Amniotic epithelial cell (primary cell): ENCODE measurements around the gene SEMA5A.

ENCODE experiments used
- DNase-seq: peaks from one replicate; pipeline ENCODE4 v3.0.0-alpha.2; 2010; ENCODE audit warnings: low read depth

Gene SEMA5A

DNA sequence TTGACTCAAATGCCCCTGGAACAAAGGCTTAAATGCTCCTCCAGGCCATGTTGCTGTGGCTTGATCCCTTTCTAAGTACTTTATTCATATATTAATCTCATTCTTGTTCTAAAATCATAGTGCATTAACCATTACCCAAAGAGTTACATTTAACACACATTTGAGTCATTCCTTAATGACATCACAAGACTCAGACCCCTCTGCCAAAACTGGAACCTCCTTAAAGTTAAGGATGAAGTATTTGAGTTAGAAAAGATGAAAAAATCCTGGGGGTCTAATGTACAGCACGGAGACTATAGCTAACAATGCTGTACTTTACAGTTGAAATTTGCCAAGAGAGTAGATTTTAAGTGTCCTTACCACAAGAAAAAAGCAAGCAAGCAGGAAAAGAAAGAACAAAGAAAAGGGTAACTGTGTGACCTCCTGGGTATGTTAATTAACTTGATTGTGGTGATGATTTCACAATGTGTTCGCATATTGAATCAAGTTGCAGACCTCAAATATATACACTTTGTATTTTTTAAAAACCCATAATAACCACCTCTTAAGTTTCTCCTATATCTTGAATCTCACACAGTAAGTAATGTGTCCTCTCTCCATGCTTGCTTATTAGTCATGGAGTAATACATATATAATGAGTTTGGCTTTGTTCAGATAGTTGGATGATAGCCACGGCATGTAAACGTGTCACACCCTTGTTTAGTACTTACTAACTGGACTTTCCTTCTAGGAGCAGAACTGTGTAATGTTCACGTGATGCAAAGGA, 376.9 kb downstream of the SEMA5A start:
- DNase-seq, result no peak

- DNase-seq, result no peak
These were observed 379.4 kb downstream of the SEMA5A start for GRCh38 chr5:9166202-9167112.

DNA sequence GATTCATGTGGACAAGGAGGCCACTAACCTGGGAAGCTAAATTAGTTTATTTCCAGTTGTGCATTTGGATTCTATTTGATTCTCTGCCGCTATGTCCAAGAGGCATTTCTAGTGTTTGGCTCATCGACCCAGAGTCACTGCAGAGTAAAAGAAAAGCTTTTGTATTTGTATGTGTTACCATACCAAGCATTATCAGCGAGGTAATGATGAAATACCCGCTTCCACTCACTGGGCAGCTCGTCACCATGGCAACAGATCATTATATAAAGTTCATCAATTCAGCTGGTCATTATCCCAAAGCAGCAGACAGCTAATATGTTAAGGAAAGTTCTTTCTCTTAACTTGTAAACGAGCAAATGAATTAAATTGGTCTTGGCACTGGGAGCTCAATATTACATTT, 380.3 kb downstream of the SEMA5A start:
- no peak for DNase-seq

- no peak for DNase-seq
These were observed 385.1 kb downstream of the SEMA5A start for GRCh38 chr5:9160747-9161146.

GRCh38 chr5:9157811-9158210, 388.1 kb downstream of the SEMA5A start:
- DNase-seq, result no peak

- DNase-seq, result no peak
These were observed 388.9 kb downstream of the SEMA5A start for GRCh38 chr5:9157020-9157419.

DNA sequence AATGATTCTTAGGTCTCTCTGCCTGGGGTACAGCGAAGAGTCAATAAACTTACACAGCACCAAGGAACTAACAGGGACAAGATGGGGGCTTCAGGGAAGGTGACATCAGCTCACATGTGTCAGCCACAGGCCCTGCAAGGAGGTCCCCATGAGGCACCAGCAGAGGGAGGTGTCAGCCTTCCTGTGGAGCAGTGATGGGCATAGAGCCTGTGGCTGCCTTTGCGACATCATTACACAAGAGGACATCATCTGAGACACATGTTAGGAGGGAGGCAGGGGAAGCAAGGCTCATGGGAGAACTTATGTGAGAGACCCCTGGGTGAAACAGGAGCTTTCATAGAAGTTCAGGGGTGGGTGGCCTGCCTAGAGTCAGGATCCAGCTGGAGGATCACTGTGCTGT, 389.6 kb downstream of the SEMA5A start:
- peak; percentile 45 for DNase-seq

DNA sequence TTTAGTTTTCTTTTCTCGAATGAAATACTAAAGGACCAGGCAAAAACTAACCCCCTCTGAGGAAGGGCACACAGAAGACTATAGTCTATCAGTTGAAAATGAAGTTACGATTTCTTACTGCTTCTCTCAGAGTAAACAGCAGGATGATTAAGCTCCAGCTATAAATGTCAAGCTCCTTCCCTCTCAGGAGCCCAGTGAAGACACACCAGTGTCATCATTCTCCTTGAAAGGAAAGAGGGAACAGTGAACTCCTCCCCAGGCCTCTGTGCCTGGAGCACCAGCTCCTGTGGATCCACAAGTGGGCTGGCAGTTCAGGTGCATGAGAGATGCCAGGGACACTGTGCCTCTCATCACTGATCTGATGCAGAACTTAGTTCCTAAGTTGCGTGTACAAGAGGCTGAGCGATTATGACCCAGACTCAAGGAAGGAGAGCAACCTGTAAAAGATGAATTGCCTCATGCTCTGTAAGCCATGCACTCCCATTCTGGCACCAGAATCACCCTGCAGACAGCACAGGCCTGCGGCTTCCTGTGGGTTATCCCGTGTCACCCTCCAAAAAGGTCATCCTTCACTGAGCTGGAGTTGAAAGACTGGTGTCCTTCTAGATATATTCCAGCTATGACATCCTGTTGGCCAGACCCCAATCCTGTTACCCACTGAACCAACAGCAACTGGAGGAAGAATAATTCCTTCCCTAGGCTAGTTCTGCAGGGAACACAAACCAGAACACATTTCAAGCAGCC, 394.0 kb downstream of the SEMA5A start:
- no peak for DNase-seq

DNA sequence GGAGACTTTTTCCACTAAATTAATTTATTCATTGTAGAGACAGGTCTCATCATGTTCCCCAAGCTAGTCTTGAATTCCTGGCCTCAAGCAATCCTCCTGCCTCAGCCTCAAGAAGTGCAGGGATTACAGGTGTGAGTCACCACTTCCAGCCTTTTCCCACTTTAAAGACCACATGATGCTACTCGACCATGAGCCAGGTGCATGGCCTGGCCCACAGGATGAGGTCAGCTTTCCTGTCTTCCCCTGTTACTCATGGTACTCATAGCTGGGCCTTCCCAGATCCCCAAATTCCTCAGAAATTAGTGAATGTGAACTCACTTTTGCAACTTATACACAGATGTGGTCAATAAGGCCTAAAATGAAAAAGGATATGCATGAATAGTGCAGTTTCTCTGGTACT, 395.9 kb downstream of the SEMA5A start:
- peak; percentile 48 for DNase-seq

GRCh38 chr5:9148242-9148641, 397.6 kb downstream of the SEMA5A start:
- no peak for DNase-seq

- no peak for DNase-seq
These were observed 405.2 kb downstream of the SEMA5A start for GRCh38 chr5:9140711-9141110.

DNA sequence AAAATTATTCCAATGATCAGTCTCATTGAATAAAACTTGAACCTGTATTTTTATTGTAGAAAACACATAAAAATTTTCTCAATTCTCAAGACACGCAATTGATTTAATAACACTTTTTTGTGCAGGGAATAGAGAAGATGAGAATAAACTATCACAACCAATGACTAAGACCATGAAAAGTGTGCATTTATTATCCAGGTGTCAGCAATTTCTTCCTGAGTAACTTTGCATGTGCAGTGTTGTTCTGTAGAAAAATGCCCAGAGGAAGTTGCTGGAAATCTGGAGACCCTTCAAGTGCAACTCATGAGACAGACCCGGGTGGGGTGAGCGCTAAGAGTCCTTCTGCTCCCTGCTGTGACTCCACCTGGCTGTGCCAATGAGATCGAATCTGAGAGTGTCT, 405.7 kb downstream of the SEMA5A start:
- DNase-seq, result no peak

DNA sequence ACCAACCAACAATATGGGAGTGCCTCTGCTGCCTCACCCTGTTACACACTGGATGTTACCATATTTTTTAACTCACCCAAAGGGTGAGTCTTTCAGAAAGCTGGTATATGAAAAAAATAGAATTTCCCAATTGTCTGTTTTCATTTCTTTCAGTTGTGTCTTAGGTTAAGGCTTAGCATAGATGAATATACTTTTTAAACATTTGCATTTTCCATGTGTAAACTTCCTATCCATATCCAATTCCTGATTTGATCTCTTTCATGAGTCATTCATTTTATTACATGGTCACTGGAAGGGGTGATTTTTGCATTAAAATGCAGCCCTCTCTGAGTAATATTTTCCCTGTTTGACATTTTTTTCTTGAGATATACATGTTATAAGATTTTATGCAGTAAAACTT, 406.5 kb downstream of the SEMA5A start:
- no peak for DNase-seq

DNA sequence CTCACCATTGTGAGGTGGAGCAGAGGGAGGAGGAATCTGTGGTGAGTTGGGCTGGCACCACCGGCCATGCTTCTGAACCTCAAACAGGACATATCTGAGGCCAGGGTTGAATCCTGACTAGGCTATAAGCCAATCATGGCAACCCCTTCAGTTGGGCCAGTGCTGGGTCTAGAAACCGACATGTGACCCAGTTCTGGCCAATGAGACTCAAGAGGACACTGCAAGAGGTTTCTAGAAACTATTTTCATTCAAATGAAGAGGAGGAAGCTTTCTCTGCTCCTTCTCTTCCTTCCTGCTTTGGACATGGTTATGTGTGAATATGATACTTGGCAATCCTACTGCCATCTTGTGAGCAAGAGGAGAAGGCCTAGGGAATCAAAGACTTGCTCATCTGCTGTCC, 417.7 kb downstream of the SEMA5A start:
- DNase-seq, result no peak

DNA sequence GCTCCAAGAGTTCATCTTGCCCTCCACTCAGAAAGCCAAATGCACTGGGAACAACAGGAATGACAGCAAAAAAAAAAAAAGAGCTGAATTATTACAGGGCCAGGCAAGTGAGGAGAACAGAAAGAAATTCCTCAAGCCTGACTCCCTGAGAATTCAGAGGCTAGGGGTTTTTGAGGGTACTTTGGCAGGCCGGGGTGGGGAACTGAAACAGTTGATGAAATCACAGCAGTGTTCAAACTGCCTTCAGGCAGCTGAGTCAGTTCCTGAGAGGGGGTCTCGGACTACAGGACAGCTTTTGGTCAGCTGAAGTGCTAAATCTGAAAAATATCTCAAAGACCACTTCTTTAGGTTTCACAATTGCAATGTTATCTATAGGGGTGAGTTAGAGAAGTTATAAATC, 419.4 kb downstream of the SEMA5A start:
- DNase-seq, result no peak

DNA sequence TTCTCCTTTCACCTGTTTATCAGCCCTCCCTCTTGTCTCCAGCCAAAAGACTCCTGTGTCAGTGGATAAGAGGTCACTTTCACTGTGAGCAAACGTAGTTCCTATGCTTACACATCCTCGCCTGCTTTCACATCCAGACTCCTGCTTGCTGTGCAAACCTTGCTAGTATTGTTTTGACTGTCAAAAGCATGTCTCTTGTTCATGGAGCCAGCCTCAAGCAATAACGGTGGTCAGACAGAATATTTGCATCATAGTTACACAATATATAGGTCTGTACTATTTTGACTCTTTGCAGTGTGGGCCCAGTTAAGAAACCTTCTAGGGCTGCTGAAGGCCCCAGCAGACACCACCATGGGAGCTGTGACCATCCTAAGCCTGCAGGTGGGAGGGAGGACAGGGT, 420.0 kb downstream of the SEMA5A start:
- DNase-seq, result no peak

- no peak for DNase-seq
These were observed 421.0 kb downstream of the SEMA5A start for GRCh38 chr5:9124838-9125237.

- no peak for DNase-seq
These were observed 421.8 kb downstream of the SEMA5A start for GRCh38 chr5:9124071-9124470.

DNA sequence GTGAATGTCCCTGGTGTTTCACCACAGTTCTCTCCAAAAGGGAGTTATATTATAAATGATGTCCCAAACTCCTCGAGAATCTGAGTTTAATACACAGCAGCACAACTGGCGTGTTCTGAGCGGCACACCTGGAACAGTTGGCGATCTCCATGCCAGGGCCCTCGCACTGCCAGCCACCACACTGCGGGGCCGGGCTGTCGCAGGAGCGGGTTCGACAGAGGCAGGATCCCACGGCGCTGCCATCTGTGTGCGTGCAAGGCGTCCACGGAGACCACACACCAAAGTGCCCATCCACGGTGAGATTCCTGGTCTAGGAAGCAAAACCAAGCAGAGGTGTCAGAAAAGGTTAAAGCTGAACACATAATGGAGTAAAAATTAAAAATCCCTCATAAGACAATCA, 423.3 kb downstream of the SEMA5A start:
- DNase-seq, result no peak

- no peak for DNase-seq
These were observed 424.3 kb downstream of the SEMA5A start for GRCh38 chr5:9121597-9121996.

DNA sequence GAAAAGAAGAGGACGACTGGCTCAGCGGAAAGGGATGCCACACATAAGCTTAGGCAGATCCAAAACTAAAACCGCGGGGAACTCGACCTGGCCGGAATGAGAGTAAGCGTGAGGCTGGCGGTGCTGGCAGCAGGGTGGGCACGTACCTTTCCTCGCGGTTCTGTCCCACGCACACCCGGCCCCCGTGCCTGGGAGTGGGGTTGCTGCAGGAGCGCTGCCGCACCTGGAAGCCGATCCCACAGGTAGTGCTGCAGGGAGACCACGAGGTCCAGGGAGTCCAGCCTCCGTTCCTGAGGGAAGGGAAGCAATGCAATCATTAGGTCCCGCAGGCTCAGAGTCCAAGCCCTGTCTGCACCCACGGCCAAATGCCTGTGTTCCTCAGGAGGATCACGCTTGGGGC, 427.0 kb downstream of the SEMA5A start:
- no peak for DNase-seq

GRCh38 chr5:9115093-9115492, 430.8 kb downstream of the SEMA5A start:
- no peak for DNase-seq
